Endothelial cell of umbilical vein (primary cell): Measurements from ENCODE around the gene GABPB2. TPM values are rescaled to one million over a fixed set of nuclear protein-coding genes. Genes with fewer than 3 reads are reported as not detected.

ENCODE experiments used
- BruUV-seq: library from RNA; stranded (reverse); fragments of 400-500 nt; replicated peaks from 2 replicates; lab custom pipeline; 2021; lab: Mats Ljungman, UMichigan
- CTCF ChIA-PET: fragments of 300-600, 350-600 bp; sonication (Branson Sonifier 250); formaldehyde crosslinking; loops from one replicate; lab custom pipeline; 2021; ENCODE audit warnings: antibody characterized with exemption, inconsistent platforms; lab: Charles Lee
- POLR2A ChIA-PET: fragments of 300-600, 350-600 bp; sonication (Branson Sonifier 250); formaldehyde crosslinking; loops from one replicate; lab custom pipeline; 2021; ENCODE audit warnings: antibody characterized with exemption, inconsistent platforms; lab: Charles Lee
- DNase-seq: peaks from one replicate; pipeline ENCODE4 v3.0.0-alpha.2; 2011; ENCODE audit warnings: low read depth, low spot score
- FAIRE-seq: peaks from 2 replicates; lab custom pipeline; 2011; peaks lifted over from hg19 to GRCh38; lab: Jason Lieb, UNC
- H2AFZ ChIP-seq: 2 replicates; pipeline ENCODE4 v1.6.0; 2012; ENCODE audit warnings: low read depth, low read length, control low read depth, inconsistent platforms
- H3K27ac ChIP-seq: 2 replicates; pipeline ENCODE4 v1.5.1; 2011; ENCODE audit warnings: low read depth, mild to moderate bottlenecking, control low read depth, low read length, moderate library complexity; ENCODE audit not compliant: insufficient read depth
- H3K27me3 ChIP-seq, 2 experiments: 2 replicates each; pipeline versions ENCODE4 v1.6.0 to v1.6.1; 2011; ENCODE audit warnings: low read length in 2 of 2, mixed read lengths in 1 of 2; ENCODE audit not compliant: control insufficient read depth in 2 of 2, insufficient read depth in 2 of 2
- H3K36me3 ChIP-seq, 2 experiments: 2 replicates in 1 of 2; 3 replicates in 1 of 2; pipeline ENCODE4 v1.5.1; 2011; ENCODE audit warnings: low read length in 2 of 2, mild to moderate bottlenecking in 1 of 2, moderate library complexity in 1 of 2; ENCODE audit not compliant: control insufficient read depth in 2 of 2, insufficient read depth in 2 of 2; ENCODE audit errors: extremely low read depth in 1 of 2
- H3K4me1 ChIP-seq: 3 replicates; pipeline ENCODE4 v1.5.1; 2011; ENCODE audit warnings: mild to moderate bottlenecking, low read length; ENCODE audit not compliant: control insufficient read depth, insufficient read depth; ENCODE audit errors: extremely low read depth
- H3K4me2 ChIP-seq: 2 replicates; pipeline ENCODE4 v1.6.1; 2011; ENCODE audit warnings: low read length, control low read depth, mixed read lengths; ENCODE audit not compliant: insufficient read depth
- H3K4me3 ChIP-seq, 3 experiments: fragments of 200-600 bp in 1 of 3; sonication (generic), shearing (Covaris generic) in 1 of 3; replicated peaks in 1 of 3; 2 replicates each; pipeline ENCODE4 v1.5.1; 2011 to 2016; ENCODE audit warnings: control low read depth in 3 of 3, low read length in 3 of 3, mild to moderate bottlenecking in 2 of 3, inconsistent platforms in 1 of 3, low read depth in 1 of 3, moderate library complexity in 1 of 3; ENCODE audit not compliant: insufficient read depth in 1 of 3
- H3K79me2 ChIP-seq: 2 replicates; pipeline ENCODE4 v1.6.0; 2012; ENCODE audit warnings: low read length, inconsistent platforms; ENCODE audit not compliant: control insufficient read depth, insufficient read depth
- H3K9ac ChIP-seq: replicated peaks from 2 replicates; pipeline ENCODE3; 2011; ENCODE audit warnings: low read length, control low read depth; ENCODE audit not compliant: insufficient read depth; ENCODE audit errors: extremely low read depth
- H3K9me1 ChIP-seq: replicated peaks from 3 replicates; pipeline ENCODE4 v1.6.0; 2011; ENCODE audit warnings: mild to moderate bottlenecking, low read length; ENCODE audit not compliant: control insufficient read depth, insufficient read depth; ENCODE audit errors: extremely low read depth
- H3K9me3 ChIP-seq: replicated peaks from 2 replicates; pipeline ENCODE4 v1.5.1; 2012; ENCODE audit warnings: low read length, inconsistent platforms; ENCODE audit not compliant: control insufficient read depth, insufficient read depth
- H4K20me1 ChIP-seq: replicated peaks from 2 replicates; pipeline ENCODE3; 2011; ENCODE audit warnings: mild to moderate bottlenecking, low read length; ENCODE audit not compliant: control insufficient read depth, insufficient read depth; ENCODE audit errors: extremely low read depth
- EZH2 ChIP-seq: IDR thresholded peaks from 2 replicates; pipeline ENCODE4 v1.6.1; 2012; ENCODE audit warnings: borderline replicate concordance, low read depth, mild to moderate bottlenecking, moderate library complexity, low read length, inconsistent platforms; ENCODE audit not compliant: severe bottlenecking
- FOS ChIP-seq: IDR thresholded peaks from 2 replicates; pipeline ENCODE4 v1.6.1; 2011; ENCODE audit warnings: mild to moderate bottlenecking, low read length, moderate library complexity, borderline replicate concordance; ENCODE audit not compliant: insufficient read depth
- GATA2 ChIP-seq: IDR thresholded peaks from 2 replicates; pipeline ENCODE4 v1.7.0; 2011; ENCODE audit warnings: low read depth, mild to moderate bottlenecking, moderate library complexity, mixed read lengths, low read length; ENCODE audit not compliant: insufficient read length, insufficient read depth
- JUN ChIP-seq: IDR thresholded peaks from 2 replicates; pipeline ENCODE4 v1.6.1; 2011; ENCODE audit warnings: borderline replicate concordance, low read depth; ENCODE audit not compliant: insufficient read length, insufficient read depth
- MYC ChIP-seq: IDR thresholded peaks from one replicate; pipeline ENCODE4 v1.6.1; 2011; ENCODE audit warnings: mild to moderate bottlenecking, low read depth, low read length
- POLR2A ChIP-seq: IDR thresholded peaks from 2 replicates; pipeline ENCODE4 v1.6.1; 2012; ENCODE audit warnings: low read depth, mild to moderate bottlenecking, control low read depth, low read length
- POLR2AphosphoS5 ChIP-seq: IDR thresholded peaks from 2 replicates; pipeline ENCODE4 v1.6.1; 2012; ENCODE audit warnings: low read depth, mild to moderate bottlenecking, control low read depth, low read length, moderate library complexity; ENCODE audit not compliant: insufficient read depth
- dilution Hi-C: fragments of 300-500 bp; cut with MboI; formaldehyde crosslinking; loops from one replicate; pipeline ENCODE4 v1.15.0; 2019; ENCODE audit warnings: low sequenced_read_pairs; ENCODE audit not compliant: extremely low pct_ligation_motif_present
- intact Hi-C: fragments of 100-400 bp; cut with micrococcal nuclease; formaldehyde crosslinking; loops from one replicate; pipeline ENCODE4 v1.10.0; 2022
- polyA plus RNA-seq, 4 experiments: library from polyadenylated mRNA; depleted of rRNA in 3 of 4; stranded (reverse) in 3 of 4; unstranded in 1 of 4; fragments of >200 nt; gene quantifications; 2 replicates each; pipeline versions ENCODE4 v1.2.1 to v1.2.3, GENCODE V29; 2011 to 2012; ENCODE audit warnings: missing spikeins in 1 of 4
- total RNA-seq: library from RNA; stranded (reverse); gene quantifications from 2 replicates; pipeline ENCODE4 v1.2.3, GENCODE V29; 2021
- TF ChIP-seq, protein P1 (sequence below), 2 donors: IDR thresholded peaks; 1 replicate in 1 of 2; 2 replicates in 1 of 2; pipeline ENCODE4 v1.5.1; 2011; ENCODE audit warnings: low read length in 2 of 2, mild to moderate bottlenecking in 2 of 2, moderate library complexity in 2 of 2, control low read depth in 1 of 2, inconsistent platforms in 1 of 2, low read depth in 1 of 2; ENCODE audit not compliant: insufficient read depth in 1 of 2; ENCODE audit errors: extremely low read depth in 1 of 2
- TF ChIP-seq, protein P2 (sequence below): IDR thresholded peaks from 2 replicates; pipeline ENCODE4 v1.6.1; 2011; ENCODE audit not compliant: insufficient read depth, insufficient read length

GABPB2 gene
- total and polyA plus RNA-seq, 2 donors (not counting 3 experiments of a cell fraction or from before 2014, with no cell fraction given) = 2.6 to 4.3 TPM

DNA sequence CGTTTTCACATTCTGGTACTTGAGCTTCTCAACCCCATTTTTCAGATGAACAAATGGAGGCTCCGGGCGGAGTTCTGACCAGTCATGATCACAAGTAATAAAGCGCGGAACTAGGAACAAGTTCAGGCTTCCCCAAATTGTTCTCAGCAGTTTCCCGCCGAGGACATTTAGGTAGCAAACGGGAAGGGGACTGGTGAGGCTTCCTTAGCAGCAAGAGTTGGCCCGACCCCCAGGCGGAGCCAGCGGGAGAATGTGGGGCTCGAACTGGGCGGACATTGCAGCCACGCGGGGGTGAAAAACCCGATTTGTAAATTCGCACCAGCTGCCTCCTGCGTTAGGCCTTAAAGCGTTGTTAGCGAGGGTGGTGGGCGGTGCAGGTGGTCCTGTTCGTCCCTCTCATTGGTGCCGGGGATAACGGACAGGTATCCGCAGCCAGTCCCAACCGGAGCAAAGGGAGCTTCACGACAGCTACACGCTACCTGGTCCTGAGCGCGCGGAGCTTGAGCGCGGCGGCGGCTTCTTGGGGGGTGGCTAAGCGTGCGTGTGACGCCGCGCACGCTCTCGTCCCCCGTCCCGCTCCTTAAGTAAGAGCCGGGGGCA, 60.5 kb downstream of the GABPB2 start:
- no peaks in the 10 kb centered on the region for H3K9me1 ChIP-seq
- peak overlapping the region in 1 of 3 experiments; percentile 10 for H3K4me3 ChIP-seq
- no peak overlapping the region for H3K9ac ChIP-seq
- no peaks in the 10 kb centered on the region for H3K27me3 ChIP-seq
- DNase-seq (peak; percentile 81), FAIRE-seq (peak; percentile 75)
- no peaks in the 10 kb centered on the region for H4K20me1 ChIP-seq
- POLR2A ChIA-PET = interaction anchor here (0.9 to 1.0 kb wide), 2 partner anchors 12 to 13 kb away, joined by 3 to 4 read pairs; no protein-coding TSS in a partner anchor
- intact Hi-C loops = no loop called here
- peak overlapping the region; percentile 25 for H2AFZ ChIP-seq
- no peak overlapping the region for H3K27ac ChIP-seq
- peak overlapping the region; percentile 56 for H3K4me2 ChIP-seq
- TF ChIP-seq, protein P1, sequence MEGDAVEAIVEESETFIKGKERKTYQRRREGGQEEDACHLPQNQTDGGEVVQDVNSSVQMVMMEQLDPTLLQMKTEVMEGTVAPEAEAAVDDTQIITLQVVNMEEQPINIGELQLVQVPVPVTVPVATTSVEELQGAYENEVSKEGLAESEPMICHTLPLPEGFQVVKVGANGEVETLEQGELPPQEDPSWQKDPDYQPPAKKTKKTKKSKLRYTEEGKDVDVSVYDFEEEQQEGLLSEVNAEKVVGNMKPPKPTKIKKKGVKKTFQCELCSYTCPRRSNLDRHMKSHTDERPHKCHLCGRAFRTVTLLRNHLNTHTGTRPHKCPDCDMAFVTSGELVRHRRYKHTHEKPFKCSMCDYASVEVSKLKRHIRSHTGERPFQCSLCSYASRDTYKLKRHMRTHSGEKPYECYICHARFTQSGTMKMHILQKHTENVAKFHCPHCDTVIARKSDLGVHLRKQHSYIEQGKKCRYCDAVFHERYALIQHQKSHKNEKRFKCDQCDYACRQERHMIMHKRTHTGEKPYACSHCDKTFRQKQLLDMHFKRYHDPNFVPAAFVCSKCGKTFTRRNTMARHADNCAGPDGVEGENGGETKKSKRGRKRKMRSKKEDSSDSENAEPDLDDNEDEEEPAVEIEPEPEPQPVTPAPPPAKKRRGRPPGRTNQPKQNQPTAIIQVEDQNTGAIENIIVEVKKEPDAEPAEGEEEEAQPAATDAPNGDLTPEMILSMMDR (IDR thresholded peaks at IDR 0.05; ENCODE audit: extremely low read depth in 1 of 2, insufficient read depth in 1 of 2, low read depth in 1 of 2, low read length in 2 of 2) = no peak
- TF ChIP-seq MYC (no peak), JUN (no peak), POLR2AphosphoS5 (peak; percentile 30), POLR2A (peak; percentile 35), GATA2 (no peak), EZH2 (no peak), FOS (no peak)
- TF ChIP-seq, protein P2, sequence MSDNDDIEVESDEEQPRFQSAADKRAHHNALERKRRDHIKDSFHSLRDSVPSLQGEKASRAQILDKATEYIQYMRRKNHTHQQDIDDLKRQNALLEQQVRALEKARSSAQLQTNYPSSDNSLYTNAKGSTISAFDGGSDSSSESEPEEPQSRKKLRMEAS = no peak
- H3K4me1 ChIP-seq = peaks cover 6% of the 10 kb centered on the region
- H3K79me2 ChIP-seq = no peaks in the 10 kb centered on the region
- BruUV-seq = no TSS peak
- CTCF ChIA-PET = interaction anchor here (0.7 to 6.6 kb wide), 11 partner anchors 10 to 83 kb away, joined by 3 to 53 read pairs (median 4); partner anchors contain the start of genes C1orf56, GABPB2 and TNFAIP8L2
- H3K36me3 ChIP-seq = peaks cover 0 to 26% of the 10 kb centered on the region in 2 experiments
- dilution Hi-C loops = no loop called here
- no peaks in the 10 kb centered on the region for H3K9me3 ChIP-seq
